ENCODE results near the gene PLEKHD1. TPM values are rescaled to one million over a fixed set of nuclear protein-coding genes. Genes with fewer than 3 reads are reported as not detected.
"Not testable (repeated sequence)": the region's sequence is repeated elsewhere in the genome, so short reads cannot be mapped to it uniquely, and the experiment has no call there.

PLEKHD1 gene
- total RNA-seq, 2 donors from 2014 or later, result 0.05 to 0.10 TPM

DNA sequence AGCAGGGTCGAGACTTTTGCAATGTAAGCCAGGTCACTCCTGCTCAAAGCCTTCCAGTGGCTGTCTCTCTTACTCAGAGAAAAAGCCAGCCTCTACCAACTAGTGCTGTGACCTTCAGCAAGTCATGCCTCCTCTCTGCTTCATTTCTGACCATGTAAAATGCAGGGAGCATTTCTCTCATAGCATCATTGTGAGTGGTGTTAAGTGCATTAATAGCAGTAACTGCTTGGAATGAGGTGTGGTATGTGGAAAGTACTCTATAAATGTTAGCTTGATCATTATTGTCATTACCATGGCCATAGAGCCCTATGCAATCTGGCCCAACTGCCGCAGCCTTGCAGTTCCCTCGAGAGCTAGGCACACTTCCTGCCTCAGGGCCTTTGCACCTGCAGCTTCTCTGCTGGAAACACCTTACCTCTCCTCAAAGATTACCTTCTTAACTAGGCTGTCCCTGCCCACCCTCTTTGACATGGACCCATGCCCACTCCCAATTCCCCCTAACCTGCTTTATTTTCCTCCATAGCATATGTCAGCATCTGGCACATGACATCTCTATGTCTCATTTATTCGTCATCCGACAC lies 10.9 kb downstream of the PLEKHD1 start:
- intact Hi-C loops (cut with DNase I), result no loop called here
- Histone ChIP-seq H3K27ac (no peak overlapping the region), H3K9me3 (no peaks in the 10 kb centered on the region), H3K9ac (ENCODE audit: low read depth in 2 of 2, low read length in 2 of 2) (no peak overlapping the region), H3K4me3 (no peak overlapping the region), H3K4me1 (no peaks in the 10 kb centered on the region), H3K27me3 (no peaks in the 10 kb centered on the region), H3K36me3 (no peaks in the 10 kb centered on the region)
- DNase-seq, result no peak
- TF ChIP-seq CTCF (IDR thresholded peaks at IDR 0.05), result no peak

DNA sequence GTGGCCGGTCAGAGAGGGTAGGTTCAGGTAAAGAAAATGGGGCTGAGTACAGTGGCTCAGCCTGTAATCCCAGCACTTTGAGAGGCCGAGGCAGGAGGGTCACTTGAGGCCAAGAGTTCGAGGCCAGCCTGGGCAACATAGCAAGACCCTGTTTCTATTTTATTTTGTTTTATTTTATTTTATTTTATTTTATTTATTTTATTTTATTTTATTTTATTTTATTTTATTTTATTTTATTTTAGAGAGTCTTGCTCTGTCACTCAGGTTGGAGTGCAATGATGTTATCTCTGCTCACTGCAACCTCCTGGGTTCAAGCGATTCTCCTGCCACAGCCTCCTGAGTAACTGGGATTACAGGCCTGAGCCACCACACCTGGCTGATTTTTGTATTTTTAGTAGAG lies 13.3 kb downstream of the PLEKHD1 start:
- H3K4me1 ChIP-seq; H3K36me3 ChIP-seq; H3K4me3 ChIP-seq; DNase-seq; H3K9ac ChIP-seq (ENCODE audit: low read depth in 2 of 2, low read length in 2 of 2); H3K27me3 ChIP-seq; H3K9me3 ChIP-seq; H3K27ac ChIP-seq; intact Hi-C loops (cut with DNase I): not testable (repeated sequence)

DNA sequence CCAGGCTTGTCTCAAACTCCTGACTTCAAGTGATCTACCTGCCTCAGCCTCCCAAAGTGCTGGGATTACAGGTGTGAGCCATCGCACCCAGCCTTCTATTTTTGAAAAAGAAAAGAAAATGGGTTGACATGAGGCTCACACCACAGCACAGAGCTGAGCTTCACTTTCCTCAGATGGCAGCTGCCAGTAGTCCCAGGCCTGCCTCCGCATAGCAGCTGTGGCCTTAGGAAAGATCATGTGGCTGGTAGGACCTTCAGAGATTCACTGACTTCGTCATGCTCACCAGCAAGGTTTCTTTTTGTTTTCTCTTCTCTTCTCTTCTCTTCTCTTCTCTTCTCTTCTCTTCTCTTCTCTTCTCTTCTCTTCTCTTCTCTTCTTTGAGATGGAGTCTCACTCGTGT lies 13.8 kb downstream of the PLEKHD1 start:
- intact Hi-C loops (cut with DNase I); H3K36me3 ChIP-seq; H3K27ac ChIP-seq; H3K9ac ChIP-seq (ENCODE audit: low read depth in 2 of 2, low read length in 2 of 2); DNase-seq; H3K4me1 ChIP-seq; H3K9me3 ChIP-seq; H3K4me3 ChIP-seq; H3K27me3 ChIP-seq: not testable (repeated sequence)

DNA sequence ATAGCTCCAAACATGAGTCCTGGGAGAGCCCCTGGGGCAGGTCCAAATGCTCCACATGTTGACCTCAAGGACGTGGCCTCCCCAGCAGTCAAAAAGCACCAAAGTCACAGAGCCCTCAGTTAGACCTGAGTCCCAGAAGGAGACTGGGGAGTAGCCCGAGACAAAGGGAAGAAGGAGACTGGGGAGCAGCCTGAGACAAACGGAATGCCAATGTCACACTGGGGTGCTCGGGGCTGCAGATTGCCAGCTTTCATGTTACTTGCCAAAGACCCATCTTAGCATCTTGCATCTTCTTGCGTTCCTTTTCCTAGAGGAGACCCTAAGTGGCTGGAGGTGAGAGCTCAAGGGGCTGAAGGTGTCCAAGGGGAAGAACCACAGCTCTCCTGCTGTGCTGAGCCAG lies 14.9 kb downstream of the PLEKHD1 start:
- intact Hi-C loops (cut with DNase I), result no loop called here
- DNase-seq, result no peak
- no peak for TF ChIP-seq CTCF (IDR thresholded peaks at IDR 0.05)
- Histone ChIP-seq H3K9ac (ENCODE audit: low read depth in 2 of 2, low read length in 2 of 2) (no peak overlapping the region), H3K27ac (no peak overlapping the region), H3K36me3 (no peaks in the 10 kb centered on the region), H3K4me1 (no peaks in the 10 kb centered on the region), H3K9me3 (no peaks in the 10 kb centered on the region), H3K27me3 (no peaks in the 10 kb centered on the region), H3K4me3 (no peak overlapping the region)

DNA sequence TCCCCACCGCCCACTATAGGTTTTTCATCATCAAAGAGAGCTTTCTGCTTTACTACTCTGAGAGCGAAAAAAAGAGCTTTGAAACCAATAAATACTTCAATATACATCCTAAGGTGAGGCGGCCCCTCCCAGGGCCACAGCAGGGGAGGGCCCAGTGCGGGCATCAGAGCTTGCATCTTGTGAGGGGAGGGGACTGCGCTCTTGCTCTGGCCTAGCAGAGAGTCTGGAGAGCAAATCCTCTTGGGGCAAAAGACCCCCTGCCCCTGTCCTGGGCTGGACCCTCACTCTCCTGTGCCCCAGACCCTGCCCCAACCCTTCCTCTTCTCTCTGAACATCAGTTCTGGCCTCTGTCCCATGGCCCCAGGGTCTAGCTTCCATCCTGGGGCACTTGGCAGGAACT lies 15.6 kb downstream of the PLEKHD1 start:
- H3K9ac ChIP-seq (ENCODE audit: low read depth in 2 of 2, low read length in 2 of 2), result no peak overlapping the region
- TF ChIP-seq CTCF (IDR thresholded peaks at IDR 0.05), result no peak
- DNase-seq, result no peak

GRCh38 chr14:69500736-69501135 lies 16.2 kb downstream of the PLEKHD1 start:
- intact Hi-C loops (cut with DNase I), result no loop called here
- H3K4me3 ChIP-seq, result no peak overlapping the region
- H3K9ac ChIP-seq (ENCODE audit: low read depth in 2 of 2, low read length in 2 of 2), result no peak overlapping the region

More for the DNA sequence above, 15.6 kb downstream of the PLEKHD1 start:
- no peaks in the 10 kb centered on the region for H3K4me1 ChIP-seq
- no peak overlapping the region for H3K4me3 ChIP-seq
- H3K27ac ChIP-seq, result no peak overlapping the region
- intact Hi-C loops (cut with DNase I), result no loop called here
- no peaks in the 10 kb centered on the region for H3K36me3 ChIP-seq
- no peaks in the 10 kb centered on the region for H3K27me3 ChIP-seq
- H3K9me3 ChIP-seq, result no peaks in the 10 kb centered on the region

More at GRCh38 chr14:69500736-69501135, 16.2 kb downstream of the PLEKHD1 start:
- Histone ChIP-seq H3K4me1 (no peaks in the 10 kb centered on the region), H3K27ac (no peak overlapping the region), H3K27me3 (no peaks in the 10 kb centered on the region), H3K36me3 (no peaks in the 10 kb centered on the region), H3K9me3 (no peaks in the 10 kb centered on the region)
- no peak for TF ChIP-seq CTCF (IDR thresholded peaks at IDR 0.05)
- no peak for DNase-seq
